ENCODE data around the gene PLEKHG1. TPM values are rescaled to one million over a fixed set of nuclear protein-coding genes. Genes with fewer than 3 reads are reported as not detected.

Gene PLEKHG1
- polyA plus RNA-seq, 1 donor (not counting 4 experiments of a cell fraction or from before 2014, with no cell fraction given) = 3.8 TPM

- Histone ChIP-seq H3K9ac (ENCODE audit: control insufficient read depth, extremely low read depth, insufficient read depth, low read length) (no peak overlapping the region), H3K27me3 (ENCODE audit: control insufficient read depth, extremely low read depth, insufficient read depth, low read length) (no peaks in the 10 kb centered on the region), H3K9me3 (ENCODE audit: control insufficient read depth, low read depth, low read length) (no peaks in the 10 kb centered on the region), H2AFZ (ENCODE audit: control insufficient read depth, low read length) (no peak overlapping the region), H3K4me3 (ENCODE audit: control insufficient read depth in 2 of 3, extremely low read depth in 1 of 3, insufficient read depth in 2 of 3, low read depth in 1 of 3, low read length in 3 of 3) (no peak overlapping the region), H3K4me1 (ENCODE audit: control insufficient read depth, extremely low read depth, insufficient read depth, low read length) (no peaks in the 10 kb centered on the region), H3K36me3 (ENCODE audit: control insufficient read depth in 2 of 2, extremely low read depth in 1 of 2, insufficient read depth in 2 of 2, low read length in 2 of 2) (no peaks in the 10 kb centered on the region), H3K4me2 (ENCODE audit: control insufficient read depth, extremely low read depth, insufficient read depth, low read depth, low read length) (no peak overlapping the region), H4K20me1 (ENCODE audit: control insufficient read depth, extremely low read depth, insufficient read depth, low read length) (no peaks in the 10 kb centered on the region), H3K9me1 (ENCODE audit: control insufficient read depth, extremely low read depth, insufficient read depth, low read length) (no peaks in the 10 kb centered on the region), H3K79me2 (ENCODE audit: control insufficient read depth, insufficient read depth, low read length) (no peaks in the 10 kb centered on the region), H3K27ac (ENCODE audit: control insufficient read depth, insufficient read depth, low read length) (no peak overlapping the region)
- DNase-seq (ENCODE audit: low read depth, low spot score) = no peak
- TF ChIP-seq EZH2 (IDR thresholded peaks at IDR 0.05; ENCODE audit: low read length) (no peak), CTCF (optimal IDR thresholded peaks at IDR 0.05 in 1 of 3, IDR thresholded peaks at IDR 0.05 in 1 of 3, conservative IDR thresholded peaks at IDR 0.05 in 1 of 3; ENCODE audit: extremely low read depth in 1 of 3, insufficient read depth in 2 of 3, low read length in 3 of 3) (no peak)
- dilution Hi-C loops (cut with MboI; ENCODE audit: extremely low pct_ligation_motif_present, low sequenced_read_pairs) = no loop called here
- FAIRE-seq = no peak
Measured at GRCh38 chr6:150640556-150641209, 41.0 kb downstream of the PLEKHG1 start.

DNA sequence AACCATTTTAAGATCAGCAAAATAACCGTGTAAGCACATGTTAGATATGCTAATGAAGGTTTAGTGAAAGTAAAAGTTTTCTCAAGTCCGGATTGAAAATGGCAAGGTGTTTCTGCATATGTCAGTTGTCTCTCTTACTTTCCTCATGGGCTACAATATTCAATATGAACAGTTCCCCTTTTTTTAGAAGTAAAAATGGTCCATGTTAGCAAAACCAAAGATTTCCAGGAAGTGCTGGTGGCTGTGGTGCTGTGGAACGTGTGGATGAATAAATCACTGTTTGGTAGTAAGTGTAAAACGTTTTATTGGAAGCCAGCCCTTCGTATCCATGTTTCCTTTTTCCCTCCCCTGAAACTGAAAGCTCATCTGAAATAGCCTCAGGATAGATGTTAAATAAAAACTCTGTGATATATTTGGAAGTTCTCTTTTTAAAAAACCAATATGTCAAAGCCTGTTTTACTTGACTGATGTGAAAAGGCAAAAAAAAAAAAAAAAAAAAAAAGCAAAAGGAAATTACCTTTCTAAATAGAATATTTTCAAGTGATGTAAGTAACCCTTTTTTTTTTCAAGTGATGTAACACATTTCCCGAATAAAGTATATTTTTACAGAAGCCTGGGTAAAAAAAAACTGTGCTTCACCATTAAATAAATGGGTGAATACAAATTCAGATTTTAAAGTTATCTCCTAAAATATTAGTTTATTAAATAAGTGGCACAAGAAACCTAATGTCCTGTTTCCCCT is 41.9 kb downstream of the PLEKHG1 start:
- Histone ChIP-seq H3K27ac (ENCODE audit: control insufficient read depth, insufficient read depth, low read length) (no peak overlapping the region), H2AFZ (ENCODE audit: control insufficient read depth, low read length) (peak overlapping the region; percentile 80), H3K27me3 (ENCODE audit: control insufficient read depth, extremely low read depth, insufficient read depth, low read length) (no peaks in the 10 kb centered on the region), H3K9me1 (ENCODE audit: control insufficient read depth, extremely low read depth, insufficient read depth, low read length) (no peaks in the 10 kb centered on the region), H3K36me3 (ENCODE audit: control insufficient read depth in 2 of 2, extremely low read depth in 1 of 2, insufficient read depth in 2 of 2, low read length in 2 of 2) (no peaks in the 10 kb centered on the region), H3K9me3 (ENCODE audit: control insufficient read depth, low read depth, low read length) (no peaks in the 10 kb centered on the region), H4K20me1 (ENCODE audit: control insufficient read depth, extremely low read depth, insufficient read depth, low read length) (no peaks in the 10 kb centered on the region), H3K9ac (ENCODE audit: control insufficient read depth, extremely low read depth, insufficient read depth, low read length) (no peak overlapping the region), H3K4me2 (ENCODE audit: control insufficient read depth, extremely low read depth, insufficient read depth, low read depth, low read length) (peak overlapping the region; percentile 62), H3K4me3 (ENCODE audit: control insufficient read depth in 2 of 3, extremely low read depth in 1 of 3, insufficient read depth in 2 of 3, low read depth in 1 of 3, low read length in 3 of 3) (peak overlapping the region in 1 of 3 experiments; percentile 24), H3K79me2 (ENCODE audit: control insufficient read depth, insufficient read depth, low read length) (no peaks in the 10 kb centered on the region), H3K4me1 (ENCODE audit: control insufficient read depth, extremely low read depth, insufficient read depth, low read length) (no peaks in the 10 kb centered on the region)
- no peak for FAIRE-seq
- TF ChIP-seq CTCF (optimal IDR thresholded peaks at IDR 0.05 in 1 of 3, IDR thresholded peaks at IDR 0.05 in 1 of 3, conservative IDR thresholded peaks at IDR 0.05 in 1 of 3; ENCODE audit: extremely low read depth in 1 of 3, insufficient read depth in 2 of 3, low read length in 3 of 3) = no peak
- dilution Hi-C loops (cut with MboI; ENCODE audit: extremely low pct_ligation_motif_present, low sequenced_read_pairs) = no loop called here
- no peak for DNase-seq (ENCODE audit: low read depth, low spot score)

Measured in keratinocyte (primary cell).